GM21529 (cell line): ENCODE data around the gene LGR6.
"Not testable (repeated sequence)": the region's sequence is repeated elsewhere in the genome, so short reads cannot be mapped to it uniquely, and the experiment has no call there.

Experiments
- ATAC-seq: cut with Tn5 transposase; IDR thresholded peaks from one replicate; pipeline ENCODE4 v1.9.1; 2021; ENCODE audit not compliant: unreplicated experiment

Gene LGR6

DNA sequence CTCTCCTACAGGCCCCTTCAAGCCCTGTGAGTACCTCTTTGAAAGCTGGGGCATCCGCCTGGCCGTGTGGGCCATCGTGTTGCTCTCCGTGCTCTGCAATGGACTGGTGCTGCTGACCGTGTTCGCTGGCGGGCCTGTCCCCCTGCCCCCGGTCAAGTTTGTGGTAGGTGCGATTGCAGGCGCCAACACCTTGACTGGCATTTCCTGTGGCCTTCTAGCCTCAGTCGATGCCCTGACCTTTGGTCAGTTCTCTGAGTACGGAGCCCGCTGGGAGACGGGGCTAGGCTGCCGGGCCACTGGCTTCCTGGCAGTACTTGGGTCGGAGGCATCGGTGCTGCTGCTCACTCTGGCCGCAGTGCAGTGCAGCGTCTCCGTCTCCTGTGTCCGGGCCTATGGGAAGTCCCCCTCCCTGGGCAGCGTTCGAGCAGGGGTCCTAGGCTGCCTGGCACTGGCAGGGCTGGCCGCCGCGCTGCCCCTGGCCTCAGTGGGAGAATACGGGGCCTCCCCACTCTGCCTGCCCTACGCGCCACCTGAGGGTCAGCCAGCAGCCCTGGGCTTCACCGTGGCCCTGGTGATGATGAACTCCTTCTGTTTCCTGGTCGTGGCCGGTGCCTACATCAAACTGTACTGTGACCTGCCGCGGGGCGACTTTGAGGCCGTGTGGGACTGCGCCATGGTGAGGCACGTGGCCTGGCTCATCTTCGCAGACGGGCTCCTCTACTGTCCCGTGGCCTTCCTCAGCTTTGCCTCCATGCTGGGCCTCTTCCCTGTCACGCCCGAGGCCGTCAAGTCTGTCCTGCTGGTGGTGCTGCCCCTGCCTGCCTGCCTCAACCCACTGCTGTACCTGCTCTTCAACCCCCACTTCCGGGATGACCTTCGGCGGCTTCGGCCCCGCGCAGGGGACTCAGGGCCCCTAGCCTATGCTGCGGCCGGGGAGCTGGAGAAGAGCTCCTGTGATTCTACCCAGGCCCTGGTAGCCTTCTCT, 124.6 kb downstream of the LGR6 start:
- no peak for ATAC-seq

DNA sequence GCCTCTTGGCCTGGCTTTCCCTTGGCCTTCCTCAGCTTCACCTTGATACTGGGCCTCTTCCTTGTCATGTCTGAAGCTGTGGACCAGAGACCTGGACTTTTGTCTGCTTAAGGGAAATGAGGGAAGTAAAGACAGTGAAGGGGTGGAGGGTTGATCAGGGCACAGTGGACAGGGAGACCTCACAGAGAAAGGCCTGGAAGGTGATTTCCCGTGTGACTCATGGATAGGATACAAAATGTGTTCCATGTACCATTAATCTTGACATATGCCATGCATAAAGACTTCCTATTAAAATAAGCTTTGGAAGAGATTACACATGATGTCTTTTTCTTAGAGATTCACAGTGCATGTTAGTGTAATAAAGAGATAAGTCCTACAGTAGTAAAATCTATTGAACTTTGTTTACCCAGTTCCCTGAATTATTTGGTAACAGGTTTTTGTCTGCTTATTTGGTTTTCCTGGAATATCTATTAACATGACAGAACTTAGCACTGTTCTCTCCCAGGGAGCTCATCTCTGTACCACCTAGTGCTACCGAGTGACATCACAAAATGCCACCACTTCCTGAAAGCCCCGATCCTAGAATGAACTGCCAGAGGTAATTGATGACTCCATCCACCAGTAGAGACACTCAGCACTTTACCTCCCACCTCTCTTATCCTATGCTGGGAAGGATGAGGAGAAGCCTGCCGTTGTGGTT, 125.9 kb downstream of the LGR6 start:
- no peak for ATAC-seq

DNA sequence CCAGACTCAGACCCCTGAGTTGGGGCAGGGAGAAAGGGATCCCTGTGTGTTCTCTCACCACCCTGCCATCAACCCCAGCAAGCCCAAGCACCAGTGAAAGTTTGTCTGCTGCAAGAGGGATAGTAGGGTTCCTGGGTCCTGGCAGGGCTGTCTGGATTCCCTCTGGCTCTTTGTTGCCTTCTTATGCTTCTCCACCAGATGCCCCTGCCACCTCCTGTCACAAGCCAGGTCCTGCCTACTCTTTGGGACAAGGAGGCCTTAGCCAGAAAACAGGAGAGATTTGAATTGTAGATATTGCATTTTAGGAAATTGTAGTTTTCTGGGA, 126.4 kb downstream of the LGR6 start:
- ATAC-seq: no peak

DNA sequence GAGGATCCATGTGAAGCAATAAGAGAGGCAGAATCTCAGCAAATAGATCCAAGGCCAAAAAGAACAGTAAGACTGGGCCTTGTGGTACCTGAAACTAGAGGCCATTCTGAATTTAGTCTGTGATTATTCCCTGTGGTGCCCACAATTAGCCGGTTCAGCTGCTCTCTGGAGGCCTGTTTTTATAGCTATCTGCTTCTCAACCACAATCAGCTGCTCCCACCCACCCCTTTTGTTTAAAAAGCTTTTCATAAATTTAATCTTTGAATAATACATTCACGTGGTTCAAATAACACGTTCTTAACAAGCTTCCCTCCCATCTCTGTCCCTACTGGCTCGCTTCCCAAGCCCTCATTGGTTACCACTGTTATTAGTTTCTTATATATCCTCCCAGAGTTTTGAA, 130.1 kb downstream of the LGR6 start:
- no peak for ATAC-seq

DNA sequence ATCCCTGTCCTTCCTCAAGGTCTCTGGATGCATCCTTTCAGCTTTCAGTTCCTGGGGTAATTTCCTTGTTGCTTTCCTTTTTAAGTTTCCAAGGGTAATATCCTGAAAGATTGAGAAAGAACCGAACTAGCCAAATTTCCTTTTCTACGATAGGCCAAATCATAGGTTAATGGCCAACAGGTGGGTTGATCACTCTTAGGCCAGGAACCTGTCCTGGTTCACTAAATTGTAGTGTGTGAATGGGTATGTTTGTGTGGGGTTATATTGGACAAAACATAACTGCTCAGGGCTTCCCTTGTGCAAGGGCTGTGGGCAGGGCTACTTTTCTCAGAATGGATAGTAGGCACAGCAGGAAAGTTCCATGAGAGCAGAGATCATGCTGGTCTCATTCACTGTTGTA, 131.0 kb downstream of the LGR6 start:
- no peak for ATAC-seq

DNA sequence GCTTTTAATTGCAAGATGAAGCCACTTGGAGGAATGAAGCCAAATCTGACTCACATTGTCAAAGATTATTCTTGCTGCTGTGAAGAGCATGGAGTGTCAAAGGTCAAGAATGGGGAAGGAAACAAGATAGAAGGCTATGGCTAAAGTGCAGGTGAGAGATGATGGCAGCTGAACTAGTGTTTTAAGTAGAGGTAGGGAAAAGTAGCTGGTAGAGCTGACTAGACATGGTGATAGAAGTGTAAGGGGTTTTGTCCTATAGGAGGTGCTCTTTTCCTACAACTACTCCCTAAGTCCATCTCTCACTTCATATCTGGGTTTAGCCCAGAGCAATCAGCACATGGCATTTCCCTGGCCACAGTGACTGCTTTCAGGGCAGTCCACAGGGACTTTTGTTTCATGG, 136.3 kb downstream of the LGR6 start:
- no peak for ATAC-seq

DNA sequence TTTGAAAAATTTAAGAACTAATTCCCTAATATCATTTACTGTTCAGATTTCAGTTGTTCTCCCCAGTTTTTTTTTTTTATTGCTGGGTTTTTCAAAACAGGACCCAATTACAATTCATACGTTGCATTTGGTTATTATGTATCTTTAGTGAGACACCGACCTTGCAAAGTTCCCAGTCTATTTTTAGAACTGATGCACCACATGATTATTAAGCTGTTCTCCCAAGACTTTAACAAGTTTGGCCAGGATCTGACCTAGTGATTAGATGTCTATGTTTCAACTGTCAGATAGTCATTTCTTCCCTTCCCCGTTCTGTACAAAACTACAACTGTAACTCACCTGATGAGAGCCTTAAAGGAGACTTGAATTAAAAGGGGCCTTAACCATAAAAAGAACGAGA, 140.3 kb downstream of the LGR6 start:
- ATAC-seq: no peak

DNA sequence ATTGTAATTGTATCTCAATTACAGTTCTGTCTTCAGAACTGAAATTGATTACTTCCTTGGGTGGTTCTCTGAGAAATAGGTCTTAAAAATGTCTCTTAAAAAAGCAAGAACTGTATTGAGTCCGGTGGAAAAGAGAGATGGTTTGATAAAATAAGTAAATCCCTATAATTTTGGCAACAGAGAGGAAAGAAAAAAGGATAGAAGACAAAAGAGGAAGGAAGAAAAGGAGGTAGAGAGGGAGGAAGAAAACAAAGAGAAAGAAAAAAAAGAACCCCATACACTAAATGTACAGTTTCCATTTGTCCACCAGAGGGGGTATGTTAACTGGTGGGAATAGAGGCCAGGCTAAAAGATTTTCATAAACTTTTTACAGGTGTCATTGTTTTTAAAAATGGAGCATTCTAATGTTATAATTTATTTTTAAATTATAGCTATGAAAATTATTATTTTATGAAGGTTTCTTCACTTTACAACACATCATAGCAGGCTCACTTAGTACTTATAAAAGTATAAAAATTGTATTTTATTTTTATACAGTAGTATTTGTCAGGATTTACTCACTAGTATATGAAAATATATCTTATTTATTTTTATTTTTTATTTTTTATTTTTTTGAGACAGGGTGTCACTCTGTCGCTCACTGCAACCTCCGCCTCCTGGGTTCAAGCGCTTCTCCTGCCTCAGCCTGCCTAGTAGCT, 150.2 kb downstream of the LGR6 start:
- no peak for ATAC-seq

DNA sequence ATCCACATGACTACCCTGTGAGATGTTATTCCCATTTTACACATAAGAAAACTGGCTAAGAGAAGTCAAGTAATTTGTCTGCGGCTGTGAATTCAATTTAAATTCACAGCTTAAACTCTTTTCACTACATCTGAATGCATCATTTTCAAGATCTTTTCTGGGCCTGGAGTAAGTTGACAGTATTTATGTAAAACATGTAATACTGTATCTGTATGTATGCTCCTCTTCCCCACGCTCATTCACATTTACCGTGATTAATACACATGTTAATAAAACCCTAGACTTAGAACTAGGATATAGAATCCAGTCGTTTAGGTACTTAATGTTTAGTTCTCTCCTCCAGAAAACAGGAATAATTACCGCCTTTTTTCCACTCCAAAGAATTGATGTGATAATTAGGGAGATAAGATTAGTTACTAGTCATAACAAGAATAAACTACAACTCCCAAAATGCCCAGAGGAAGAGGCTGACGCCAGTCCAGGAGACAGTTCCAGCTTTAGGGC, 154.5 kb downstream of the LGR6 start:
- no peak for ATAC-seq

DNA sequence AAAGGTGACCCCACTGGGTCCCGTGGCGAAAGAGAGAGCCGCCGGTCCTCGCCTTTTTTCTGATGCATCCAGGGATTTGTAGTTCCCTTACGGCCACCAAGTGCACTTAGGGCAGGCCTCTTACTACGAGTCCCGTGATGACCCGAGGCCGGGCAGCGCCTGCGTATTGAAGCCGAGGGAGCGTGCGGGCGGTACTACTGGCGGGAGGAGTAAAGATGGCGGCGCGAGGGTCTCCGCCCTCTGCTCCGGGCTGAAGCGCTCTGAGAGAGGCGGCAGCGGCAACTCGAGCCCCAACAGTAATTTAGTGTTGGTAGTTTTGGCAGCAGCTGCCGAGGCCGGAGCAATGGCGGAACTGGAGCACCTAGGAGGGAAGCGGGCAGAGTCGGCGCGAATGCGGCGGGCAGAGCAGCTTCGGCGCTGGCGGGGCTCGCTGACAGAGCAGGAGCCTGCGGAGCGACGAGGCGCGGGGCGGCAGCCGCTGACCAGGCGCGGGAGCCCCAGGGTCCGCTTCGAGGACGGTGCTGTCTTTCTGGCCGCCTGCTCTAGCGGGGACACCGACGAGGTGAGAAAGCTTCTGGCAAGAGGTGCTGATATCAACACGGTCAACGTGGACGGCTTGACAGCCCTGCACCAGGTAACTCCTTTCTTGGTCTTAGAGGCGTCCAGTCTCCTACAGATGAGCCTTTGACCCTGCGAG, 155.1 kb downstream of the LGR6 start, which contains the start of gene PPP1R12B:
TSS of gene PPP1R12B (plus strand) at position 191 of the 697 bp plus-strand sequence. CDS start at position 344, 153 bp downstream.
- peak; percentile 95 for ATAC-seq

DNA sequence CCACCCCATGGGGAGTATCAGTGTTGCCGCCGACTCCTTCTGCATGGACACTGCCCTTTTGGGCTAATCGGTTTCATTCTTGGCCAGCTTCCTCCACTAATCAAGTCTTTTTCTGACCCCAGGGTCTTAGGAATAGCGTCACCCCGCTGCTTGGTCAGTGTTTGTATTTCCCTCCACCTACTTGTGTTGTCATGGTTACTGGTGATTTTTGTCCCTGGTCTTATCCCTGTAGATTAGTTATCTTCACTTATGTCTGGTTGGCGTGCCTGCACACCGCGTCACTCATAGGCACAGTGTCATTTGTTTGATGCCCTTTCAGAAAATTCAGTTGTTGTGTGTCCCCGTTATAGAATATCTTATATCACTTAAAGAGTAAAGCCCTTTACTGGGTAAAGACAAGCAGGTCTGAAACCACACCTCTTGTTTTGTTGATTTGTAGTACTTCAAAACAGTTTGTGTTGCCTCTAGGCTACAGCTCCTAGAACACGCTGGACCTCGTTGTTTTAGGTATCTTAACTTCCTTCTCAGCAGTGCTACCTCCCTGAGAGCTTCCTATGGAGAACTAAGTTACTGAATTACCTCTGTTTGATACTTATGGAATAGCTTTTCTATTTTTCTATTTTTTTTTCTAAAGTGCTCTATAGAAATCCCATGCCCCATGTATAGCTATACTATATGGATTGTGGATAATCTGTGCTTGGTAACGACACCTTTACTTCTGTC, 155.8 kb downstream of the LGR6 start:
- ATAC-seq: peak; percentile 3

DNA sequence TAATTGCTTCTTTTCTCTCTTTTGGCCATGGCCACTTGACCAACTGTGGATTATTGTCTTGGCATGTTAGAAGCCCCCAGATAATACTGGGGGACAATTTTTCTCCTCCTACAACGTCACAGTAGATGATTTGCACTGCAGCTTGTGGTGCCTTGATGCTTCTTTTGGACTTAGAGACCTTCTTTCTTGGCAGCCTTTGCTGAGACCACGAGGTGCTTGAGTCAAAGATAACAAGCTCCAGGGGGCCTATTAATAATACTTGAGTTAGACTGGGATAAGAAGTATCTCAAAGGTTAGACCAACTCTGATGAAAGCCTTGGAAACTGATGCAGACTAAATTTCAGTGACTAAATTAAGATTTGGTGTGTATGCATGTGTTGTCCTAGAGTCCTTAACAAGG, 158.1 kb downstream of the LGR6 start:
- ATAC-seq: no peak

DNA sequence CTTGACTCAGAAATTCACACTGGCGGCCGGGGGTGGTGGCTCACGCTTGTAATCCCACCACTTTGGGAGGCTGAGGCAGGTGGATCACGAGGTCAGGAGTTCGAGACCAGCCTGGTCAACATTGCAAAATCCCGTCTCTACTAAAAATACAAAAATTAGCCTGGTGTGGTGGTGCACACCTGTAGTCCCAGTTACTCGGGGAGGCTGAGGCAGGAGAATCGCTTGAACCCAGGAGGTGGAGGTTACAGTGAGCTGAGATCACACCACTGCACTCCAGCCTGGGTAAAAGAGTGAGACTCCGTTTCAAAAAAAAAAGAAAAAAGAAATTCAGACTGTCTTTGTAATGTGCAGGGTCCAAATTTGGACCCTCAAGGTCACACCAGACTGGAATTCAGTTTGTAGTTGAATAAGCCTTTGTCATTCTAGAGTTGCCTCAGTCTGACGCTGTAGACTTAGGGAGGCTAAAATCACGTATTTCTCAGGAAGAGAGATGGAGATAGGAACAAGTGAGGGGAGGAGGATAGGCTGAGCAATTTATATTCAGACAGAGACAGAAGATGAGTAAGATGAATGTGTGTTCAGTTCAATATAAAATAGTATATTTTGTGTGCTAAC, 159.1 kb downstream of the LGR6 start:
- not testable (repeated sequence) for ATAC-seq

DNA sequence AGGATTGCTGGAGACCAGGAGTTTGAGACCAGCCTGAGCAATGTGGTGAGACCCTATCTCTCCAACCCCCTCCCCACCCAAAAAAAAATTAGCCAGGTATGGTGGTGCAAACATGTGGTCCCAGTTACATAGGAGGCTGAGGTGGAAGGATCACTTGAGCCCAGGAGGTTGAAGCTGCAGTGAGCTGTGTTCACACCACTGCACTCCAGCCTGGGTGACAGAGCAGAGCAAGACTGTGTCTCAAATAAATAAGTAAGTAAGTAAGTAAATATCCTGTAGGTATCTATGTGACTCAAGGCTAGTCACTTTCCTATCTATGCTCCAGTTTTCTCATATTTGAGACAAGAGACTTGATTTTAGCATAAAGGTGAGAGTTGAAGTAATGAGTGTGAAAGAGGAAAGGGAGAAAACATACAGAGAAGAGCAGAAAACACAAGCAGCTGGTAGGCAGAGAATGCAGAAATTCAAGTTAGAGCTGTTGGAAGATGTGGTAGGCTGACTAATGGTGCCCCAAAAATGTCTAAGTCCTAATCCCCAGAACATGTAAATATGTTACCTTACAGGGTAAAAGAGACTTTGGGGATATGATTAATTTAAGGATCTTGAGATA, 162.4 kb downstream of the LGR6 start:
- no peak for ATAC-seq

DNA sequence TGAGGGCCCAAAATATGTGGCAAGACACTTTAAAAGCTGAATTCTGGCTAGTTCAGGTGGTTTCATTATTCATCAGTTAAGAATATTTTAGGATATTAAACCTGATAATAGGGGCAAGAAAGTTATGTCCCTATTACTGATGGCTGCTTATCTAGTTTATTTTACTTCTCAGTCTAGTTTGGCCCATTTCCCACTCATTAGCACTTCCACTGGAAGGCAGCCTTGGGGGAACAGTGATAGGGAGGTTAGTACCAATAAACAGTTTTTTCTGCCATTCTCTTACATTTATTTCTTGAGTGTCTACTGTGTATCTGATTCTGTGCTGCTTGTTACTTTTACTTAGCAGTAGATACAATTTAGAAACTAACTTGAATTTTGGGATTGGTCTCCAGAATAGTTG, 163.9 kb downstream of the LGR6 start:
- ATAC-seq: no peak

DNA sequence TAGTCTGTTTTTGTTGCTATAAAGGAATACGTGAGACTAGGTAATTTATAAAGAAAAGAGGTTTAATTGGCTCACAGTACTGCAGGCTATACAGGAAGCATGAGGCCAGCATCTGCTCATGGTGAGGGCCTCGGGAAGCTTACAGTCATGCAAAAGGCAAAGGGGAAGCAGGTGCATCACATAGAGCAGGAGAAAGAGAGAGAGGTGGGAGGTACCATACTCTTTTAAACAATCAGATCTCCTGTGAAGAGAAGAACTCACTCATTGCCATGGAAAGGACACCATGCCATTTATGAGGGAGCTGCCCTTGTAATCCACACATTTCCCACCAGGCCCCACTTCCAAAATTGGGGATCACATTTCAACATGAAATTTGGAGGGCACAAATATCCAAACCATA, 167.6 kb downstream of the LGR6 start:
- ATAC-seq: no peak

DNA sequence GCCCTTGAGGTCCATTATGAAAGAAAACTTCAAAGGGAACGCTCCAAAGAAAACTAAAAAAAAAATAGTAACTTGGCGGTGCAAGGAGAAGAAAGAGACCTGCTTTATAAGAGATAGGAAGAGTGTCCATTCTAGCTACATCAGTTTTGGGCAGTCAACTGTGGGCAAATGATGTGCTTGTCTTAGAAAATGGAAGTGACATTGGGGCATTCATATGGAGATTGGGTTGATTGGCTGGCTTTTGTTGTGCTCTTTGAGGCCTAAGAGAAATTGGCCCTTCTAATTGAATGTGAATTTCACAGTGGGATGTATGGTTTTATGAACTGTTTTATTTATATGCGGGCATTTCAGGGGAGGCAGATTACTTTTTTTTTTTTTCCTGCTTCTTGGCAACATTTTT, 168.1 kb downstream of the LGR6 start:
- no peak for ATAC-seq

DNA sequence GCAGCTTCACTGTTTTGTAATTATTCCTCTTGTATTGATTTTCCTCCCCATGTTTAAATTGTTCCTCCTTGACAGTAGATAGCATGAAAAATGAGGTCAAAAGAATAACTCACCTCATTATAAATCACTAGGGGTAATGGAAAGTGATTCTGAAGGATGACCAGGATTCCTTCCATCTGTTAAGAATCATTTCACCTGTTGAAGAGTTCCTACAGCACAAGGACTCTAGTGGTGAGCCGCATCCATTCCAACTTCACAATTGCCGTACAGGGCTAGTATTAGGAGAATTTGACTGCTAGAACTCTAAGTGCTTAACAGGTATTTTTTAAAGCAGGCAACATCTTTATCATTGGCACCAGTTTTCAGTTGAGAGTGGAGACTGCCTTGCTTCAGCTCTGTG, 168.6 kb downstream of the LGR6 start:
- ATAC-seq: no peak

DNA sequence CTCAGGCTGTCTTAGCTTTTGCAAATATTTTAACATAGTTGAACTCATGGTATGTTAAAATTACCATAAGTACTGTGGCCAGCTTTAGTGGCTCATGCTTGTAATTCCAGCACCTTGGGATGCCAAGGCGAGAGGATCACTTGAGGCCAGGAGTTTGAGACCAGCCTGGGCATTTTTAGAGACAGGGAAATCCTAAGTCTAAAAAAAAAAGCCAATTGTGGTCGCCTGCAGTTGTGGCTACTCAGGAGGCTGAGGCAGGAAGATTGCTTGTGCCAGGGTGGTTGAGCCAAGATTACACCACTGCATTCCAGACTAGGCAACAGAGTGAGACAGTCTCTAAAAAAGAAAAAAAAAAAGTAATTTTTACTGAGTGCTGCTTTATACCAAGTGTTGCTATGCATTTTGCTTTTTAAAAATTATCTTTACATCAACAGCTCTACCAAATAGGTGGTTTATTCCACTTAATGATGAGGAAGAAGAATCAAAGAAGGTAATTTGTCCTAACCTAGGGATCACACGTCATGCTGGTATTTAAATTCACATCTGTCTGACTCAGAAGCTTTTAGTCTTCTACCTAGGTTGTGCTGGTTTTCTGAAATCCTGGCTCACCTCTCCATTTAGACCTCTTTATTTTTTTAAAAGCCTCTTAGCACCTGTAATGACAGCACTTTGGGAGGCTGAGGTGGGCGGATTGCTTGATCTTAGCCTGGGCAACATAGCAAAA, 171.7 kb downstream of the LGR6 start:
- ATAC-seq: no peak
